Ramos (cell line): ENCODE data around the gene TMEM212.
"Not testable (repeated sequence)": the region's sequence is repeated elsewhere in the genome, so short reads cannot be mapped to it uniquely, and the experiment has no call there.

Experiments used
- in situ Hi-C: fragments of 300-500 bp; cut with MboI; formaldehyde crosslinking; loops from one replicate; pipeline ENCODE4 v1.14.3; 2022; ENCODE audit warnings: low sequenced_read_pairs; ENCODE audit not compliant: unreplicated experiment

The TMEM212 gene

DNA sequence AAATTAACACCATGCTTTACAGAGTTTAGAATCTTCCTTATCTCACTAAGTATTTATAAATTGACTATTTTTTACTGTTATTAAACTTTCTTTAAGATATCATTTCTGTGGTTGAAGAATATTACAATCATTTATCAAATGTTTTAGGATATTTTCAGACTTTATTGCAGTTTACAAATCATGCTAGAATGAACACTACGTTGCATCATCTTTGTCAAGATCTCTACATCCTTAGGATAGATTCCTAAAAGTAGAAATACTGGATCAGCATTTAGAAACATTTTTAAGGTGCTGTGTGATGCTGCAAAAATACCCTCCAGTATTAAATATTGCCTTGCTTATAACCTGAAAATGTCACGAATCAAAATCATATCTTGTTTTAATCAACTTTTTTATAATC lies 30.3 kb upstream of the TMEM212 start:
- in situ Hi-C loops, result no loop called here

DNA sequence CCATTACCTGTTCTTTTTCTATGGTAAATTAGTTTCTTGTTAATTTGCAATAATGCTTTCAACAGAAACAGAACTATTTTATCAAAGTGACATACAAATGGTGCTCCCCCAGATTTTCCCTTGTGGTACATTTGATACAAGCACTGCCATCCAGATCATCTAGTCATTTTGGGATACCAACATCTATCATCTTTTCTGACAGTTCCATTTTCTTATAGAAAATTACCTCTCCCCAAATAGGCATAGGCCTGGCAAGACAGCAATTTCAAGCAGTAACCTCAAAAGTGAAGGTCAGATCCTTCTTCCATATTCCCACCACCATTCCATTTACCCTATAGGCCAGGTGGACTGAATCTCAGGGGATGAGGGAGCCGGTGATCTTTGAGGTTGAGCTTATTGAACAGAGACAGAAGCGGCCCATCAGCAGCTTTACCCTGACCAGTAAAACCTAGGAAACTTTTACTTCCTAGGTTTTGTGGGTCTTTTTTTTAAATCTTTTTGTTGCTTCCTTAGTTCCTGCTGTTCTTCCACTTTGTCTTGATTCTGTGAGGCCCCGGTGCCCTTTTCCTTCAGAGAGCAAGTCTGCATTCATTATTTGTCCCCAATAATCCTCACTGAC lies 29.8 kb upstream of the TMEM212 start:
- in situ Hi-C loops, result no loop called here

GRCh38 chr3:171813897-171814460 lies 29.2 kb upstream of the TMEM212 start:
- in situ Hi-C loops, result no loop called here

GRCh38 chr3:171814662-171815061 lies 28.5 kb upstream of the TMEM212 start:
- in situ Hi-C loops, result not testable (repeated sequence)

GRCh38 chr3:171815973-171816595 lies 27.1 kb upstream of the TMEM212 start:
- in situ Hi-C loops, result no loop called here

DNA sequence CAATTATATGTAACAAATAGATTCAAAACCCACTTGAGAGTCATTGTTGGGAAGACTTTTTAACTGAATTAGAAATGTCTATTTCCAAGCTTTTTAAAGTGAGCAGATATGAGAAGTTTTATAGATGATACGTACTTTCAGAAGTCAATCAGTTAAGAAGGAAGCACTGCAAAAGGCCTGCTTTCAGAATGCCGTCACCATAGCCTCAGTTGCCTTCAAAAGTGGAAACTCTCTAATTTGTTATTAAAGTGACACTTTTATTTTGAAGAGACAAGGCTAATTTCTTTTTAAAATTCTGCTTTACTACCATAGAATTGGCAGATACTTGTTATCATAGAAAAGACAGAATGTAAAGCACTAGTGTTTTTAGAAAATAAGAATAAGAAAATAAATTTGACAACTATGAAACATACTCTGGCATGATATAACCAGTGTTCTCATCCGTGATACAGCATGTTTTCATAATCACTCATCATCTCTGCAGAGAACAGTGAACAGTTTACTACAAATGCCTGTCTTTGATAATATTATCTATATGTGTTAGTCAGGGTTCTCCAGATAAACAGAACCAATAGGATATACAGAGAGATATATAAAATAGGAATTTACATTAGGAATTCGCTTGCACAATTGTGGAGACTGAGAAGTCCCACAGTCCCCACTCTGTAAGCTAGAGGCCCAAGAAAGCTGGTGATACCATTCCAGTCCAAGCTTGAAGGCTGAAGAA lies 25.9 kb upstream of the TMEM212 start:
- in situ Hi-C loops, result no loop called here

DNA sequence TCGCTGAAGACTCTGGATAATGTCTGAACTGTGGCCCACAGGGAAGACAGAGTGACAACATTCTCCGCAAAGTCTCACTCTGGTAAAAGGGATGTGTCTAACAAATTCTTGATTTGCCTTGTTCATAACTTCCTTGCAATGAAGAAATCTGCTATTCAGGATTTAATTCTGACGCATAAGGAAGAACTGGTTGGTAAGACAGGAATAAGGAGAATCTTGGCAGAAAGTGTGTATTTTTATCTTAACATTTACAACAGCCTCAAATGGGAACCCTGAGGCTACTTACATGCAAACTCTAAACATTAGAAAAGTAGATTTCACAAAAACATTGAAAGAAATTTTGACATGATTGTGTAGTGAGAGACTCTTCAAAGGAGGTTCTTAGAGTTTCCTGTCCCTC lies 22.1 kb upstream of the TMEM212 start:
- in situ Hi-C loops, result no loop called here

- in situ Hi-C loops, result no loop called here
These were observed 21.3 kb upstream of the TMEM212 start for GRCh38 chr3:171821778-171822358.

- in situ Hi-C loops, result no loop called here
These were observed 20.6 kb upstream of the TMEM212 start for GRCh38 chr3:171822431-171823106.

DNA sequence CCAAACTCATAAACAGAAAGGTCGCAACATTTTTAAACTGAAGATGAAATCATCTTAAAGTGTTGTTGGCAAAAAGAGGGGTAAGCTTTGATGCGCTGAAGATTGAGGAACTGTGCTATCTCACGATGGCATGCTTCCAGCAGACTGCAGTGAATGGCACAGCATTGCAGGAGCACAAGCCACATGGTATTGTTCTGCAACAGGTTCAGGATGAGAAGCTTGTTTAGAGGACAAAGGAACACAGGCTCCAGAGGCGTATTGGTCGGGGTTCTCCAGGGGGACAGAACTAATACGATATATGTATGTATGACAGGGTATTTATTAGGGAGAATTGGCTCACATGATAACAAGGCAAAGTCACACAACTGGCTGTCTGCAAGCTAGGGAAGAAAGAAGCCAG lies 19.0 kb upstream of the TMEM212 start:
- in situ Hi-C loops, result no loop called here

- in situ Hi-C loops, result no loop called here
These were observed 18.3 kb upstream of the TMEM212 start for GRCh38 chr3:171824824-171825221.

DNA sequence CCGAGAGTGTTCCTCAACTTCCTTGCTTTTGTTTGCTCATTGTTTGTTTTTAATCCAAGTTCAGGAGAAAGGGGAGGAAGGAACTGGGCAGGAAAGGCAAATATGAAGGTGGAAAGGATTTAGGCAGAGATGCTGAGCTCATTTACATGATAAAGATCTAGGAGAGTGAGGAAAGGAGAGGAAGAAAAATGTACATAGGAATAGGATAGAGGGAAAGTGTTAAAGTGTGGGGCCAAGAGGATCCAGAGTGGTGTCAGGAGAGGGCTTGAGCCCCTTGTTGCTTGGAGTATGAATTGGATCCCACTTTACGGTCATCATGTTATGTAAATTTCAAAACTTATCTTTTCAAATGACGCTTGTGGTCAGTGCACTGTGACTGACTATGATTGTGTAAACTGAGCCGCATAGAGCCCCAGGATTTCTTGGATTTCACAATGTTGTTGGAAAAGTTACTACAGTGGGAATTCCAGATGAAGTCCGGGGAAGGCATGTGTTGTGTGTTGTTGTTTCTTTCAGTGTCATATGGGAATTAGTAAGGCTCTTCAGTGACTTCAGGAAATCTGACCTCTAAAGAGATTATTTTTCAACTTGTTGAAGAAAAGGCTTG lies 17.8 kb upstream of the TMEM212 start:
- in situ Hi-C loops, result no loop called here

GRCh38 chr3:171827385-171827784 lies 15.8 kb upstream of the TMEM212 start:
- in situ Hi-C loops, result no loop called here

- in situ Hi-C loops, result no loop called here
These were observed 15.2 kb upstream of the TMEM212 start for GRCh38 chr3:171827836-171828458.

GRCh38 chr3:171828902-171829770 lies 14.0 kb upstream of the TMEM212 start:
- in situ Hi-C loops, result no loop called here

DNA sequence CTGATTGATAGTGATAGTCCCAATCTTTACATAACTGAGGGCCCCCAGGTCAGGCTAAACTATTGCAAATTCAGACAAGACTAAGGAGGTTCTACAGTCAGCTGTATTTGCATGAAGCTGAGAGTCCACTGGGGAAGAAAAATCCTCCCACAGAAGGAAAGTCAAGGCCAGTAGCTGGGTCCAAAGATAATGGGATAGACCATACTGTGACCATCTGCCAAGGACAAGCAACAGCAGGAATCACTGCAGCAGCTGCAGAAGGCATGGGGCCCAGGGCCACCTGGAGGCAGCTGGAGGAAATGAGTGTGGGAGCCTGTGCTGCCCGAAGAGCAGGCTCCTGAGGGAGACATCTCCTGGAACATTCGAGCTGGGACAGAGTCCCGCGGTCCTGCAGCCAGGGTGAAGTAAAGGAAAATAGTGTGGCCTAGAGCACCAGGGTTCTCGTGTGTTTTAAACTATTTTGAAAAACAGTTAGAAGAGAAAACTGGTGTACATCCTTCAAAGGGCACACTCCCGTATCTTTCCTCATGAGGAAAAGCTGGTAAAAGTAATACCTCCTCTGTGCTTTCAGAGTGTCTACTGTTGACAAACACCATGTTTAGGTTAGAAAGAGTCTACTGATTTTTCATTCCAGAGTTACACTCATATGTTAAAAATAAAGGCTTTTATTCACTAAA lies 13.2 kb upstream of the TMEM212 start:
- in situ Hi-C loops, result no loop called here

- in situ Hi-C loops, result no loop called here
These were observed 12.7 kb upstream of the TMEM212 start for GRCh38 chr3:171830518-171830875.

GRCh38 chr3:171831936-171832335 lies 11.2 kb upstream of the TMEM212 start:
- in situ Hi-C loops, result no loop called here
